Omental fat pad (tissue), 4 donors: ENCODE data around the gene MRPS15. TPM values are rescaled to one million over a fixed set of nuclear protein-coding genes. Genes with fewer than 3 reads are reported as not detected.

Experiments used
- ATAC-seq: fragments of 150-250 bp; one replicate; pipeline ENCODE4 v1.9.1; 2016; ENCODE audit warnings: mild to moderate bottlenecking, moderate library complexity; ENCODE audit not compliant: low FRiP score
- DNase-seq: peaks from one replicate; pipeline ENCODE4 v3.0.0-alpha.2; 2019; ENCODE audit warnings: low spot score
- CTCF ChIP-seq, 3 donors: fragments of 450-650 bp; IDR thresholded peaks; one replicate each; pipeline ENCODE4 v1.5.1; 2016 to 2017; ENCODE audit warnings: antibody characterized with exemption in 3 of 3, mild to moderate bottlenecking in 3 of 3, moderate library complexity in 2 of 3
- total RNA-seq, 4 donors: library from RNA; depleted of rRNA; stranded (reverse); fragments of >200 nt; gene quantifications; one replicate each; pipeline ENCODE4 v1.1.0, GENCODE V29; 2016

Gene MRPS15
- total RNA-seq, 4 donors from 2014 or later: 57.3 to 79.2 (median 71.7) TPM

DNA sequence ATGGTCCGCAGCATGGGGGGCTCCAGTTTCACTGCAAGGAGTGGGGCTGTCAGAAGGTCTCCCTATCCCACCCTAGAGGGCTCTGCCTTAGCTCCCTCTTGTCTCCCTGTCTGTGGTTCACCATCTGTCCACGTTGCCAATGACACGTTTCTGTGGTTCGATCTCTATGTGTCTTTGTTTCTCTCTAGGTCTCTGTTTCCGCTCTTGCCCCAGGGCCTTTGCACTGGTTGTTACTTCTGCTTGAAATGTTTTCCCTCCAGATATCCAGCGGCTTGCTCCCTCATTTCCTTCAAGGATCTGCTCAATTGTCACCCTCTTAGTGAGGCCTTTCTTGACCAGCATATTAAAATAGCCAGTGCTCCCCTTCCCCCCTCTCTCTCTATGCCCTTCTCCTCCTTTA is 8.5 kb upstream of the MRPS15 start:
- no peak for ATAC-seq
- TF ChIP-seq CTCF (IDR thresholded peaks at IDR 0.05): no peak
- DNase-seq: no peak

GRCh38 chr1:36471830-36472641 is 7.9 kb upstream of the MRPS15 start:
- DNase-seq (no peak), ATAC-seq (no peak)
- no peak for TF ChIP-seq CTCF (IDR thresholded peaks at IDR 0.05)

DNA sequence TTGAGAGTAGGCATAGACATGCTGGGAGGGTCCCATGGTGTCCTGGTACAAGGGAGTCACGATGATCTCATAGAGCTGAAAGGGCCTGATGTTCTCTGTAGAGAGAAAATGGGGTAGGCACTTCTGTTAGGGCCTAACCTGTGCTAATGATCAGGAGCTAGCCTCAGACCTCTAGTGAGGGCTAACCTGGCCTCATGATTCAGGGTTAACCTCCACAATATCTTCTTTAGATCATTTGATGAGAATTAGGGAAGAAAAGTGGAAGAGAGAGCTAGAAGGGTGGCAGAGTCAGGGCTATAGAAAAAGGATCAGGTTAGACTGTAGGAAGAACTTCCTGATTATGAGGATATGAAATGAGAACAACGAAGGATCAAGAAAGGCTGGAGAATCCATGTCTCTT is 5.0 kb upstream of the MRPS15 start:
- ATAC-seq (no peak), DNase-seq (no peak)
- TF ChIP-seq CTCF (IDR thresholded peaks at IDR 0.05): no peak

- ATAC-seq (no peak), DNase-seq (no peak)
- TF ChIP-seq CTCF (IDR thresholded peaks at IDR 0.05): no peak
Observed at GRCh38 chr1:36467700-36468455, 3.7 kb upstream of the MRPS15 start.

DNA sequence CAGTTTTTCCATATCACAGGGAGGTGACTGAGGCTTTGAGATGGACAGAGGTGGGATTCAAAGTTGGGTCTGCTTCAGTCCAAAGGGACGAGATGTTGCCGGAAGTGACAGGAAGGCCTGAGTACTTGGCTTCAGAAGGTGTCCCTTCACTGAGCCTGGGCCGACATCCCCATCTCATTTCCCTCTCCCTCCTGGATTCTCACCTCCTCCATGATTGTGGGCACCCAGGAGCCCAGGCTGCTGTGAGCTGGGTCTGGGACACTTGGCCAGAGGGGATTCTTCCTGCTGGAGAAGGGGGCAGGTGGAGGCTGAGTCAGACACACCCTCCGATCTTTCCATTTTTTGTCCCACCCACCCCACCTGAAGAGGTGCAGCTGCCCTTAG is 2.8 kb upstream of the MRPS15 start:
- no peak for DNase-seq
- TF ChIP-seq CTCF (IDR thresholded peaks at IDR 0.05): no peak
- no peak for ATAC-seq

DNA sequence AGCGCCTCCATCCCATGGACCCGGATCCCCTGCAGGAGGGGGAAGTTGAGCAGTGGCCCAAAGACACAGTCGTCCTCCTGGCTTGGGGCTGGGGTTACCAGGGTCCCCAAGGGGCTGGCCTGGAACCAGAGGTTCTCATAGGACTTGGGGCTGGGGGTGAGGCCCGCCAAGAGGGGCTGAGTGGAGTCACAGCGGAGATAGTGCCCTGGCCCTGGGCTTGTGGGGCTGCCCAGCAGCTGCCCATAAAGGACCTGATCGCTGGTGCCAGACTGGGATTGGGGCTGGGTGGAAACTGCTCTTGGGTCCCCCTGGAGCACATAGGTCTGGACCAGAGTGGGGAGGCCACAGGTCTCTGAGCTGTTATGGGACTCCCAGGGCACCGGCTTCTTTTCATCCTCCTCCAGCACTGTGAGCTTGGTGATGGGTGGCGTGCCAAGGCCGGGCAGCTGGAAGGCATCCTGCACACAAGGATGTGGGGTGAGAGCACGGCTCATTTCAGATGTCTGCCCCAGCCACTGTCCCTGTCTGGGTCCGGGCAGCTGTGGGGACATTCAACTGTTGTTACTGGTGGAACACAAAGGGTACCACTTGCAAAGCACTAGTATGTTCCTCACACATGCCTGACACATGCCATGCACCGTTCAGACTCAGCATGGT is 2.3 kb upstream of the MRPS15 start:
- TF ChIP-seq CTCF (IDR thresholded peaks at IDR 0.05): no peak
- DNase-seq (no peak), ATAC-seq (no peak)
